GM21737 (cell line): Measurements from ENCODE around the gene EPB41L1.

ENCODE experiments used
- ATAC-seq: cut with Tn5 transposase; IDR thresholded peaks from one replicate; pipeline ENCODE4 v1.9.1; 2021; ENCODE audit warnings: mild to moderate bottlenecking, moderate library complexity; ENCODE audit not compliant: unreplicated experiment

Gene EPB41L1

DNA sequence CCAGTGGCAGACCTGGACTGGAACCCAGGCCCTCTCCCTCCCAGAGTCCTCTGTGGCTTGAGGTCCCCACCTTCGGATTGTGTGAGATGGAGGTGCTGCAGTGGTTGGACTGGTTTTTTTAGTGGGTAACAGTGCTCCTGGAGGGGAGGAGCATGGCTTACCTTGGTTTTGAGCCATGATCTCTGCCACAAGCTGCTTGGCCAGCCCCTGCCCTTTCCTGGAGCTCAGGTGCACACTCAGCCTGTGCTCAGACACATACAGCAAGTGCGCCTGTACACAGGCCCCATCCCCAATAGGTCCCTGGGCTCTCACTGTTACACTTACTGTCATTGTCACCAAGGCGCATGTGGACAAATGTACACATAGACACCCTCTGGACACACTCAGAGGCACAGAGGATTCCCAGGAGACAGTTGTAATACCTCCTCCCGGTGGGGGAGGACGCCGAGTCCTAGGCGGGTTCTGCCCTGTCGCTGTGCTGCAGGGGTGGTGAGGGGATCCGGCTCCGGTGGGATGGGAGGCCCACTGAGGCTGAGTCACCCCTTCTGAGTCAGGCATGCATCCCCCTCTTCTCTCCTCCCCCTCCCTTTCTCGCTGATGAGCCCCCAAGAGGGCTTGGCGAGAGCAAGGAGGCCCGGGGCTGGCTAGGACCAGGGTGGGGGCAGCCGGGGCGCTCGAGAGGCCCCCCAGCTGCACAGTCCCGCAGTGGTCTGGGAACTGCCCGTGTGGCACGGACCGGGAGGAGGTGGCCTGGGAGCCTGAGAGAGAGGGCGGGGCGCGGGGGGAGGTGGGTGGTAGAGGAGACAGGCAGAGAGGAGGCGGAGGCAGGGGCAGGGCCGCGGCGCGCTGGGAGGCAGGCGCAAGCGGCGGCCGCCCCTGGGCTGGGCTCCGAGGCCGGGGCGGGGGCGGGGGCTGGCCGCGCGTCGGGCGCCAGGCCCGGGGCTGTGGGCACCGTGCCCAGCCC, 522 bp upstream of the EPB41L1 start:
- no peak for ATAC-seq

GRCh38 chr20:36155629-36155971, 1.1 kb downstream of the EPB41L1 start:
- no peak for ATAC-seq

DNA sequence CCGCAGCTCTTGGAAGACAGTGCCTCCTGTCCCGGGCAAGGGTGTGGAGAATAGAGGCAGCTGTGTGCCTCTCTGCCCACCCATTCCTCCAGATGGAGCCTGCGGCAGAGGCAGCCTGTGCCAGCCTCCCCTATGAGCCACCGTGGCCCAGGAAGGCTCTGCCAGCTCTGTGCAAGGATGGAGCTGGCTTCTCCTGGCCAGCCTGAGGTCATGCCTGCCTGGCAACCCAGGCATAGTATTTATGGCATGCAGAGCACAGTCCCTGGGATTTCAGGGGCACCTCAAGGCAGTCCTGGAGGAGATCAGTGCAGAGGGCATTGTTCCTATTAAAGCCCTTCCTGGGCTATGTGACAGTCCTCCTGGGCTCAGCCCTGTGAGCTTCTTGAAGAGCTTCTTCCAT, 1.5 kb downstream of the EPB41L1 start:
- ATAC-seq: no peak

- ATAC-seq: no peak
Measured at GRCh38 chr20:36157610-36158009, 3.1 kb downstream of the EPB41L1 start.

- ATAC-seq: no peak
Measured at GRCh38 chr20:36158160-36158741, 3.7 kb downstream of the EPB41L1 start.

DNA sequence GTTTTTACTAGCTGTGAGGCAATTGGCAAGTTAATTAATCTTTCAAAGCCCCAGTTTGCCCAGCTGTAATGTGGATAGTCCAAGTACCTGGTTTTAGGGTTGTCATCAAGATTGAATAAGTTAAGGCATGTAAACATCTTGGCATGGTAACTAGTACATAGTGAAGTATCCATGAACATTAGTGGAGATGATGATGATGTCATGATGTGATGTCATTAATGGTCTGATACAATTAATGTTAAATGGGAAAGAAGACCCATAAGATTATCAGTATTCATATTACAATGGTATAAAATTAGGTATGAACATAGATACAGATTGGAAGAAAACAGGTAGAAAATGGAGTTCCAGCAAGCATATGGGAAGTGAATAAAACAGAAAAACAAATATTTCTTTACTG, 5.3 kb downstream of the EPB41L1 start:
- ATAC-seq: no peak

DNA sequence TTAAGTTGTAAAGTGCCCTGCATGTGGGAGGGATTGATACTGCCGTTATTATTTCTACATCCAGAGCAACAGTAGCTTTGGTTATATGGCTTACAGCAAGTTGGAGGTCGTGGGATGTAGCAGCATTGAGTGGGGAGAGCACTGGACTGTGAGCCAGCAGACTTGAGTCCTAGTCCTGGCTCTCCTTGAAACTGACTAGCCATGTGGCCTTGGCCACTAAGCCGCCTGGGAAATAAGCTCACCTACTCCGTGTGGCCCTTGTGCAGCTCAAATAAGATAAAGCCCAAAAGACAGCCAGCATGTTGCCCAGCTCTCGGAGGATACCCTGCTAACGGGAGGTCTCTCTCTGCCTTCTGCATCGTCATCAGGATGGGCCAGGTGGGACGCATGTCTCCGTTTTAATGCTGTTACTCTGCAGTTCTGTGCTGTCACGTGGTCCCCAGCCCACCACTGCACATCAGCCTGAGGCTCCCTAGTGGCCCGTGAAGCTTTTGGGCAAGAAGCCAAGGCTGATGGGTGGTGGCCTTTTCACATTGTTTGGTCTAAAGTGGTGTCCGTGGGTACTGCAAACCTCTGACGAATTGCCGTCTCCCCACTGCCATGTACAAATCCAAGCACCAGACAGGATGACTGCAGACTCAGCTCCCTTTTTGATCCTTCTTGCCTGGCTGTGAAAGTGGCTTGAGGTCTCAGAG, 7.9 kb downstream of the EPB41L1 start:
- no peak for ATAC-seq

DNA sequence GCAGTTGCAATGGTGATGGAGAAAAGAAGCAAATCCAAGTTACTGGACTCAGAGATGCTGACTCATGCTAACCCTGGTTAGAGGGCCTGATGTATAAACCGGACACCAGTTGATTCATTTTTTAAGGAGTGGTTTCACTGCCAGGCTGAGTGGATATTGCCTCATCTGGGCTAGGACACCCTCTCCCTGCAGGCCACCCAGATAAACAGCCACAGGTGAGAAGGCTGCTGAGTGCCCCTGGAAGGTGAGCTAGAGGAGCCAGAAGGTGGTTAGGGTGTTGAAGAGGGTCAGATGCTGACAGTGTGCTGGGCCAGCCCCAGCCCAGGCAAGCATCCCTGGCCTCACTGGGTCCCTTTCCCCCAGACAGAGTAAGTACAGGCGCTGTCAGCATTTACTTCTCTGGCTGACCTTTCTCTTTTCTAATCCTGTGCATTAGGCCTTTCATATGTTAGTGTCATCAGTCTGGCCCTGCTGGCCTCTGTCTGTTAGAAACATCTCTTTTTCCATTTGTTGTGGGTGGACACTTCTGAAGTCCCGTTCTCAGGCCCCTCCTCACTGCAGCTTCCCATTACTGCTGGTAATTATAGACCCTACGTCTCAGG, 13.5 kb downstream of the EPB41L1 start:
- no peak for ATAC-seq

GRCh38 chr20:36170542-36171215, 16.1 kb downstream of the EPB41L1 start:
- ATAC-seq: no peak

GRCh38 chr20:36173451-36173933, 19.0 kb downstream of the EPB41L1 start:
- no peak for ATAC-seq

GRCh38 chr20:36175016-36175415, 20.5 kb downstream of the EPB41L1 start:
- no peak for ATAC-seq

GRCh38 chr20:36175475-36175995, 21.0 kb downstream of the EPB41L1 start:
- no peak for ATAC-seq

DNA sequence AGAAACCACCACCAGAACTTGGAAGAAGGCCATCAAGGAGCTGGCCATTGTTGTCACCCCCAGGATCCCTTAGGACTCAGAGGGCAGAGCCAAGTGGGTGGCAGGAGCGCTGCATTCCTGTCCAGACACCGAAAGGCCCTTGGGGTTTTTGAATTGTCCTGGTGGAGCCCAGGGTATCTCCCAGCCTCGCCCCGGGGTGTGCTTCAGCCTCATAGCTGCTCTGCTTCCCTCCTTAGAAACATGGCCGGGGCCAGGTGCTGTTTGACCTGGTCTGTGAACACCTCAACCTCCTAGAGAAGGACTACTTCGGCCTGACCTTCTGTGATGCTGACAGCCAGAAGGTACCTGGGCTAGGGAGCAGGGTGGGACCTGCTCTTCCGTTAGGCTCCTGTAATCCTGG, 23.2 kb downstream of the EPB41L1 start:
- ATAC-seq: no peak

GRCh38 chr20:36179170-36179945, 24.8 kb downstream of the EPB41L1 start:
- no peak for ATAC-seq

DNA sequence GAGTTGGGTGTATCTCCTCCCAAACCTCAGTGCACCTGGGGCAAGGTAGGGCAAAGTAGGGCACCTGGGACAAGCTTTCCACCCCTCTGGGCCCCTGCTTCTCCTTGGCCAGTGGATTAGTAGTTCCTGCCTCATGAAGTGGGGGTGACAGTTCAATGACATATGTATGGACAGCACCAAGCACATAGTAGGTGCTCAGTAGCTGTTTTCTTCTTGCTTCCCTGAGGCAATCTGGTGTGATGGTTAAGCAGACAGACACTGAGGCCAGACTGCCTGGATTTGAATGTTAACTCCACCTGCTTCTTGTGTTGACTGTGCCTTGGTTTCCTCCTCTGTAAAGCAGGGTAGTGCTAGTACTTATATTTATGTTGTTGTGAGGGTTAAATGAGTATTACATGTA, 25.8 kb downstream of the EPB41L1 start:
- no peak for ATAC-seq

DNA sequence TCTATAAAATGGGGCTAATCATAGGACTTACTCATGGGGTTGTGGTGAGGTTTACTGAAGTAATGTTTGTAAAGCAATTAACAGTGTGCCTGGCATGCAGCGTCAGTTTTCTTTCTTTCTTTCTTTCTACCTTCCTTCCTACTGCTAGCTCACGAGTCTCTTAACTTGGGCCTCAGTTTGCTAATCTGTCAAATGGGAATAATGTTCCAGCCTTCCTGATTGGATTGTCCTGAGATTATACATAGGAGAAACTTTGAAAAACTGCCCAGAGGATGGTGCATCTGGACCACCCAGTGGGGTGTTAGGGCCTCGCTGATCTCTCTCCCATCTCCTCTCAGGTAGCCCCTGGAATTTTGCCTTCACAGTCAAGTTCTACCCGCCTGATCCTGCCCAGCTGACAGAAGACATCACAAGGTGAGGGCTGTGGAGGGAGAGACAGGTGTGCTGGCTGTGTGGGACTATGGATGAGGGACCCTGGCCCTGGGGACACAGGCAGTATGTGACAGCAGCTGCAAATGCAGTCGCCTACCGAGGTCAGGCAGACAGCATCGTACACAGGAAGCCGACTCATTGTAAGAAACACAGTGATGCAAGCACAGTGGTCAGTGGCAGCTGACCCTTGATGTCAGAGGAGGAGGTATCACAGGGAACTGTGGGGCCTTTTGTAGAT, 27.5 kb downstream of the EPB41L1 start:
- ATAC-seq: no peak

GRCh38 chr20:36182604-36183154, 28.1 kb downstream of the EPB41L1 start:
- ATAC-seq: no peak

- no peak for ATAC-seq
Measured at GRCh38 chr20:36183155-36183944, 28.8 kb downstream of the EPB41L1 start.
